Vein endothelial cell (primary cell): ENCODE results near the gene CPNE1. TPM values are rescaled to one million over a fixed set of nuclear protein-coding genes. Genes with fewer than 3 reads are reported as not detected.

Experiments
- small RNA-seq: library from RNA; depleted of rRNA; stranded (forward); fragments of <200 nt; gene quantifications from one replicate; pipeline ENCODE3, GENCODE V24; 2012
- total RNA-seq: library from RNA; depleted of rRNA; stranded (reverse); fragments of >200 nt; gene quantifications from 2 replicates; pipeline ENCODE4 v1.2.3, GENCODE V29; 2012

Gene CPNE1
- 162 and 173 TPM in 2 replicates for total RNA-seq

GRCh38 chr20:35664466-35665206 lies at the start of gene CPNE1, which contains the start of gene RBM12:
Gene CPNE1, minus strand, starts transcription at chr20:35664900. Its CDS starts 31,977 bp downstream, at chr20:35632923.
Gene RBM12, minus strand, starts transcription at chr20:35664900. Its CDS starts 9,578 bp downstream, at chr20:35655322.

GRCh38 chr20:35699127-35699956 lies 34.6 kb upstream of the CPNE1 start, which contains the start of the genes NFS1 and ROMO1:
Gene NFS1, minus strand, starts transcription at chr20:35699352. Its CDS starts 64 bp downstream, at chr20:35699288.
Gene ROMO1, plus strand, starts transcription at chr20:35699405. Its CDS starts 228 bp downstream, at chr20:35699633.

GRCh38 chr20:35615667-35616464 lies 48.8 kb downstream of the CPNE1 start, which contains the start of gene SPAG4:
Gene SPAG4, plus strand, starts transcription at chr20:35615829. Its CDS starts 175 bp downstream, at chr20:35616004.

Small RNA genes lying within 50 kb of the gene (small RNA-seq; reads per million reads assigned to genes)
- gene RNU6-759P: not detected
- not detected for gene RPL37P1

Other genes starting within 250 kb of the CPNE1 start
- 0.19 and 0.33 TPM in 2 replicates for gene GDF5, start 226.7 kb downstream of the CPNE1 start, total RNA-seq
- gene CEP250, start 209.3 kb downstream of the CPNE1 start, total RNA-seq: 18.6 and 25.5 TPM in 2 replicates
- not detected in 2 replicates for gene C20orf173, start 135.2 kb downstream of the CPNE1 start, total RNA-seq
- 246 and 399 TPM in 2 replicates for gene ERGIC3, start 122.8 kb downstream of the CPNE1 start, total RNA-seq
- 6.9 and 17.0 TPM in 2 replicates for gene SPAG4, start 49.1 kb downstream of the CPNE1 start, total RNA-seq
- 96.4 and 99.5 TPM in 2 replicates for gene RBM12, start within 50 bp of the CPNE1 start, total RNA-seq
- 20.0 and 20.9 TPM in 2 replicates for gene NFS1, start 34.5 kb upstream of the CPNE1 start, total RNA-seq
- gene ROMO1, start 34.5 kb upstream of the CPNE1 start, total RNA-seq: 150 and 171 TPM in 2 replicates
- 229 and 246 TPM in 2 replicates for gene RBM39, start 77.4 kb upstream of the CPNE1 start, total RNA-seq
- 29.4 and 34.6 TPM in 2 replicates for gene PHF20, start 107.1 kb upstream of the CPNE1 start, total RNA-seq